Brain microvascular endothelial cell (primary cell): ENCODE results near the gene CYSLTR2.

Source experiments
- DNase-seq: peaks from one replicate; pipeline ENCODE4 v3.0.0-alpha.2; 2020
- H3K27ac ChIP-seq: fragments of 250-450 bp; sonication (Bioruptor Pico); 2 replicates; pipeline ENCODE4 v1.5.1; 2020; ENCODE audit warnings: mild to moderate bottlenecking, moderate library complexity
- H3K27me3 ChIP-seq: fragments of 250-450 bp; sonication (Bioruptor Pico); replicated peaks from 2 replicates; pipeline ENCODE4 v1.5.1; 2020; ENCODE audit warnings: mild to moderate bottlenecking
- H3K36me3 ChIP-seq: fragments of 250-450 bp; sonication (Bioruptor Pico); replicated peaks from 2 replicates; pipeline ENCODE4 v1.5.1; 2020; ENCODE audit warnings: mild to moderate bottlenecking
- H3K4me3 ChIP-seq: 2 replicates; pipeline ENCODE4 v1.5.1; 2011; ENCODE audit warnings: low read depth, mild to moderate bottlenecking, control low read depth, low read length, moderate library complexity
- in situ Hi-C: cut with HindIII; loops from 2 replicates; pipeline ENCODE4 v1.10.0; 2017; ENCODE audit warnings: low sequenced_read_pairs, low pct_ligation_motif_present
- TF ChIP-seq, protein P1 (sequence below): IDR thresholded peaks from 2 replicates; pipeline ENCODE4 v1.5.1; 2011; ENCODE audit warnings: low read depth, mild to moderate bottlenecking, moderate library complexity, low read length, control low read depth, inconsistent platforms; ENCODE audit errors: missing control alignments

Gene CYSLTR2

DNA sequence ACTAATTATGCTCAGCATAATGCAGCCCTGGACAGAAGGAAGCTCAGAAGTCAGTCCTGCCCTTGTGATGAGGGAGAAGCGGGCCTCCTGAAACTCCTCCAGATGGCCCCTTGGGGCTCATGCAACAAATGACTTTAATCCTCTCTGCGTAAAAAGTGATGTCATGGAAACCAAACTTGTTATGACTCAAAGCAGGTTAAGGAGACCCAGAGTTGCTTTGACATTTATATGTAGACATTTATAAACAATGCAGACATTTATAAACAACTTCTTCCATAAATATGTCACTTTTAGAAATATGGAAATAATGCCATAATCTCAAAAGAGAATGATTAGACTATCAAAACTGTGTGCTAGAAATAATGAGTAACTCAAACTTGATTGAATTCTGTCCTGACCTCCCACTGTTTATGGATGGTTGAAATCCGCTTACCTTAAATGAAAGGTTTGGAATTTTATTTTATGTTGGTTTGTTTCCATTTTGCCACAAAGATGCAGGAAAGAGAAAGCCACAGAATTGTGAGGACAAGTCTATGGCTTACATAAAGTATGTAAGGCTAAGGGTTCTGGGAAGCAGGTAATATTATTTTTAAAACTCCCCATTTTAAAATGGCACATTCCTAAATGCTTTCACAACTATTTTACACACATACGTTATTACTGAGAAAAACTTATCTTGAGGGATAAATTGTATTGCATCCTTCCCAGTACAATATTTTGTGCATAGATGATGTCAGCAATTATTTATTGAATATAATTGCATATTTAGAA is 73.7 kb downstream of the CYSLTR2 start:
- Histone ChIP-seq H3K27me3 (no peaks in the 10 kb centered on the region), H3K36me3 (no peaks in the 10 kb centered on the region), H3K4me3 (no peak overlapping the region), H3K27ac (no peak overlapping the region)
- in situ Hi-C loops, result no loop called here
- TF ChIP-seq, protein P1, sequence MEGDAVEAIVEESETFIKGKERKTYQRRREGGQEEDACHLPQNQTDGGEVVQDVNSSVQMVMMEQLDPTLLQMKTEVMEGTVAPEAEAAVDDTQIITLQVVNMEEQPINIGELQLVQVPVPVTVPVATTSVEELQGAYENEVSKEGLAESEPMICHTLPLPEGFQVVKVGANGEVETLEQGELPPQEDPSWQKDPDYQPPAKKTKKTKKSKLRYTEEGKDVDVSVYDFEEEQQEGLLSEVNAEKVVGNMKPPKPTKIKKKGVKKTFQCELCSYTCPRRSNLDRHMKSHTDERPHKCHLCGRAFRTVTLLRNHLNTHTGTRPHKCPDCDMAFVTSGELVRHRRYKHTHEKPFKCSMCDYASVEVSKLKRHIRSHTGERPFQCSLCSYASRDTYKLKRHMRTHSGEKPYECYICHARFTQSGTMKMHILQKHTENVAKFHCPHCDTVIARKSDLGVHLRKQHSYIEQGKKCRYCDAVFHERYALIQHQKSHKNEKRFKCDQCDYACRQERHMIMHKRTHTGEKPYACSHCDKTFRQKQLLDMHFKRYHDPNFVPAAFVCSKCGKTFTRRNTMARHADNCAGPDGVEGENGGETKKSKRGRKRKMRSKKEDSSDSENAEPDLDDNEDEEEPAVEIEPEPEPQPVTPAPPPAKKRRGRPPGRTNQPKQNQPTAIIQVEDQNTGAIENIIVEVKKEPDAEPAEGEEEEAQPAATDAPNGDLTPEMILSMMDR, result no peak
- DNase-seq, result no peak

DNA sequence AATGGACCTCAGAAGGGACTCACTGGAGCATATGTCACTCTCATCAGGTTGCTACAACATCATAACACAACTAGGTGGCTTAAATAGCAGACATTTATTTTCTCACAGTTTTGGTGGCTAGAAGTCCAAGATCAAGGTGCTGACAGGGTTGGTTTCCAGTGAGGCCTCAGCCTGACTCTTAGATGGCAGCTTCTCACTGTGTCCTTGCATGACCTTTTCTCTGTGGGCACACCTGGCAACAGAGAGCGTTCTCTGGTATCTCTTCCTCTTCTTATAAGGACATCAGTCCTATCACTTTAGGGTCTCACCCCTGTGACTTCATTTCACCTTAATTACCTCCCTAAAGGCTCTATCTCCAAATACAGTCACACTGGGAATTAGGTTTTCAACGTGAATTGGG is 74.5 kb downstream of the CYSLTR2 start:
- no peak overlapping the region for H3K27ac ChIP-seq
- TF ChIP-seq, protein P1, result no peak
- in situ Hi-C loops, result no loop called here
- no peaks in the 10 kb centered on the region for H3K36me3 ChIP-seq
- H3K27me3 ChIP-seq, result no peaks in the 10 kb centered on the region
- no peak overlapping the region for H3K4me3 ChIP-seq
- no peak for DNase-seq

DNA sequence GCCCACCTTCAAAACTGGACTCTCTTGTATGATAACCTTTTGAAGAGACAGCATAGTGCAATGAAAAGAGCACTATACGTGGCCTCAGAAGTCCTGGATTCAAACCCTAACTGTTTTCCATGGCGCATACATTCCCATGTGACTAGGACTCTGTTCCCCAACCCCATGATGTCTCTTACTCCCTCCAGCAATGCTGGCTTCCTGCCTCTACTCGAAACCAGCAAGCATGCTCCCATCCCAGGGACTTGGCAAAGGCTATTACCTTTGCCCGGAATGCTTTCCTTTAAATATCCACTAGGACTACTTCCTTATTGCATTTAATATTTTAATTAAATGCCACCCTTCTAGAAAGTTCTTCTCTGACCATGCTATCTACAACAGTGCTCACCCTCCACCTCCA is 75.1 kb downstream of the CYSLTR2 start:
- Histone ChIP-seq H3K27me3 (no peaks in the 10 kb centered on the region), H3K36me3 (no peaks in the 10 kb centered on the region), H3K4me3 (no peak overlapping the region), H3K27ac (no peak overlapping the region)
- in situ Hi-C loops, result no loop called here
- DNase-seq, result no peak
- TF ChIP-seq, protein P1, result no peak

DNA sequence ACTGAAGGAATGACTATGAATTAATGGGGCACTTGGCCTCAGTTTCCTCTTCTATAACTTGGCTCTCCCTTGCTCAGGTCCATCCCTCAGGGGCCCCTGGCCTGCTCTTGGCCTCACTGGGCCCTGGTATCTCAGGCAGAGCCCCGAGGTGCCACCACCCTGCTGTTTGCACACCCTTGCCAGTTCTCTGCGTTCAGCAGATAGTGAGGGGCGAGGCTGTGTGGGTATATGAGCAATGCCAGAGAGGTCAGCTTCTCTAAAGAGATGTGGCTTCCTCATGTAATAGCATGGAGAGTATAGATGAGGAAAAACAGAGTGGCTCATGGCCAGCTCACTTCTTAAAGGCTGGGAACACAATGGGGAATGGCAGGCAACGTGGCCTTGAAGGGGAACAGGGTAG is 76.1 kb downstream of the CYSLTR2 start:
- no peaks in the 10 kb centered on the region for H3K36me3 ChIP-seq
- in situ Hi-C loops, result no loop called here
- no peaks in the 10 kb centered on the region for H3K27me3 ChIP-seq
- TF ChIP-seq, protein P1, result no peak
- H3K4me3 ChIP-seq, result no peak overlapping the region
- no peak for DNase-seq
- H3K27ac ChIP-seq, result no peak overlapping the region

DNA sequence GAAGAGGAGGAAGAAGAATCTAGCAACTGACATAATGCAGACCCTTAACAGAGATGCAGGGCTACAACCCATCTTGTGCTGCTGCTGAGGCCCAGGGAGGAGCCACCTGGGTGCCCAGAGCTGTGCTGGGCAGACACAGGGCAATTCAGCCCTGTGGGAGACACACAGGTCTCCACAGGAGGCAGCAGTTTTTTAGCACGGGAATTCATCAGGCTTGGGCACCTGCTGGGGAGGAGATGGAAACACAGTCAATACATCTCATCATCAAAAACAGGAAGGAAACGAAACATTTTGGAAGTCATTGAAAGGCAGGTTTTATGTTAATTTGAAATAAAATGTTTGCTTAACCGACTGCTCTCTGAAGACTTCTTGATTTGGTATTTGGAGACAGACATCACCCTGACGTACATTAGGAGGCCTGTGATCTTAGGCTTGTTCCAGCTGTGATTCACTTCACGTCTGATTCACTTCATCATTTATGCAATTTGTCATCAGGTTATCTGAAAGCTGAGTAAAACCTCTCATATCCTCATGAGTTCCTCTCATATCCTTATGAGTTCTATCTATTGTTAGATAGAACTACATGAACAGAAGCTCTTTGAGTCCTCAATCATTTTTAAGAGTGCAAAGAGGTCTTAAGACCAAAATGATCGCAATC is 77.4 kb downstream of the CYSLTR2 start:
- H3K4me3 ChIP-seq, result no peak overlapping the region
- peak; percentile 75 for DNase-seq
- no peaks in the 10 kb centered on the region for H3K36me3 ChIP-seq
- TF ChIP-seq, protein P1, result peak; percentile 49
- in situ Hi-C loops, result no loop called here
- H3K27me3 ChIP-seq, result no peaks in the 10 kb centered on the region
- no peak overlapping the region for H3K27ac ChIP-seq
